Measurements from ENCODE around the gene ROBO4.

DNA sequence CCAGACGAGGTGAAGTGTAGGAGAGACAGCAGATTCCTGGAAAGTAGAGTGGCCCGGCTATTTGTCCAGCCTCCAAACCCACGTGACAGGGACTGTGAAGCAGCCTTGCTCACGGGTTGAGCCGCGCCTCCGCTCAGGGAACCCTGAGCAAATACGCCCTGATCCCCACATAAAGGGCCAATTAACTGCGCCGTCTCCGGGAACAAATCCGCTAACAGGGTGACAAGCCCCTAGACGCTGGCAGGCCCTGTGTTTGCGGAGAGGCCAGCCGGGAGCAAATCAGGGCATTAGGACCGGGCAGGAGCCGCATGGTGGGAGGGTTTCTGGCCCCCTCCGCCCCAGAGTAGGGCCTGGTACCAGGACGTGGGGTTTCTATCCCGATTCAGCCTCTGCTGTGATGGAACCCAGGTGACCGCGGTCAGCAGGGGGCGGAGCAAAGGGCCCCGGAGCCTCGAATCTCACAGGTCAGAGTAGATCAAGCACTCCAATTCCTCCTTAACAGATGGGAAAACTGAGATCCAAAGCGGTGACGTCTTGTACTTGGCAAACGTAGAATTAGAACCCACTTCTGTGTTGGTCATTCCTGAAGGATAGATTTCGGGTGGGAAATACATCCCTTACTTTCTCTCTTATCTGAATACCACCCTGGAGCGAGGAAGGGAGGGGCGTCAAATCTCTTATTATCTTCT, 34.4 kb downstream of the ROBO4 start:
- TF ChIP-seq, protein P1, sequence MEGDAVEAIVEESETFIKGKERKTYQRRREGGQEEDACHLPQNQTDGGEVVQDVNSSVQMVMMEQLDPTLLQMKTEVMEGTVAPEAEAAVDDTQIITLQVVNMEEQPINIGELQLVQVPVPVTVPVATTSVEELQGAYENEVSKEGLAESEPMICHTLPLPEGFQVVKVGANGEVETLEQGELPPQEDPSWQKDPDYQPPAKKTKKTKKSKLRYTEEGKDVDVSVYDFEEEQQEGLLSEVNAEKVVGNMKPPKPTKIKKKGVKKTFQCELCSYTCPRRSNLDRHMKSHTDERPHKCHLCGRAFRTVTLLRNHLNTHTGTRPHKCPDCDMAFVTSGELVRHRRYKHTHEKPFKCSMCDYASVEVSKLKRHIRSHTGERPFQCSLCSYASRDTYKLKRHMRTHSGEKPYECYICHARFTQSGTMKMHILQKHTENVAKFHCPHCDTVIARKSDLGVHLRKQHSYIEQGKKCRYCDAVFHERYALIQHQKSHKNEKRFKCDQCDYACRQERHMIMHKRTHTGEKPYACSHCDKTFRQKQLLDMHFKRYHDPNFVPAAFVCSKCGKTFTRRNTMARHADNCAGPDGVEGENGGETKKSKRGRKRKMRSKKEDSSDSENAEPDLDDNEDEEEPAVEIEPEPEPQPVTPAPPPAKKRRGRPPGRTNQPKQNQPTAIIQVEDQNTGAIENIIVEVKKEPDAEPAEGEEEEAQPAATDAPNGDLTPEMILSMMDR (IDR thresholded peaks at IDR 0.05): no peak
- TF ChIP-seq POLR2A (IDR thresholded peaks at IDR 0.05): no peak
